GM12878 (cell line): Measurements from ENCODE around the gene PNMT. TPM values are rescaled to one million over a fixed set of nuclear protein-coding genes. Genes with fewer than 3 reads are reported as not detected.

Source experiments
- CEBPB ChIP-seq, 2 experiments: fragments of 150-350 bp in 1 of 2; IDR thresholded peaks; 2 replicates each; pipeline ENCODE4 v1.6.1; 2012 to 2014; ENCODE audit warnings: low read depth in 2 of 2, low read length in 2 of 2, borderline replicate concordance in 1 of 2, inconsistent platforms in 1 of 2
- IRF3 ChIP-seq: fragments of 450-650 bp; IDR thresholded peaks from 2 replicates; pipeline ENCODE4 v1.6.1; 2014; ENCODE audit warnings: mild to moderate bottlenecking
- MYC ChIP-seq: IDR thresholded peaks from 2 replicates; pipeline ENCODE4 v1.6.1; 2011; ENCODE audit warnings: mild to moderate bottlenecking, low read length, moderate library complexity, inconsistent platforms; ENCODE audit not compliant: insufficient read depth, insufficient replicate concordance, insufficient read length, severe bottlenecking
- RCOR1 ChIP-seq: conservative IDR thresholded peaks from 2 replicates; pipeline ENCODE4 v1.6.1; 2012; ENCODE audit warnings: low read depth, low read length, improper control_type of control experiment
- REST ChIP-seq: IDR thresholded peaks from 2 replicates; pipeline ENCODE4 v1.6.1; 2012; ENCODE audit warnings: mild to moderate bottlenecking, low read depth, low read length
- polyA plus RNA-seq, 11 experiments: library from polyadenylated mRNA; depleted of rRNA in 4 of 11; unstranded in 6 of 11; stranded (reverse) in 5 of 11; fragments of >200 nt; fragmentation: Nextera tagmentation in 4 of 11; fragmentation: Illumina TruSeq in 1 of 11; extraction: Ambion mirVana in 4 of 11; extraction: Trizol in 1 of 11; gene quantifications; 1 replicate in 1 of 11; 2 replicates in 10 of 11; pipeline versions ENCODE4 v1.2.1 to v1.2.3, GENCODE V29; 2011 to 2016; ENCODE audit warnings: inconsistent platforms in 2 of 11, missing spikeins in 2 of 11, low read depth in 1 of 11
- total RNA-seq, 4 experiments: library from RNA; depleted of rRNA in 3 of 4; stranded (reverse); fragments of >200 nt in 3 of 4; fragmentation: Illumina TruSeq in 1 of 4; extraction: Trizol in 1 of 4; gene quantifications; 2 replicates each; pipeline versions ENCODE4 v1.2.1 to v1.2.3, GENCODE V29; 2013 to 2021
- TF ChIP-seq, protein P1 (sequence below): fragments of 150-350 bp; IDR thresholded peaks from 2 replicates; pipeline ENCODE4 v1.6.1; 2016; ENCODE audit warnings: low read depth, low read length

Gene PNMT
- total and polyA plus RNA-seq, 10 of the 15 experiments (the other 5 are each of a cell fraction or from before 2014, with no cell fraction given) = not detected

DNA sequence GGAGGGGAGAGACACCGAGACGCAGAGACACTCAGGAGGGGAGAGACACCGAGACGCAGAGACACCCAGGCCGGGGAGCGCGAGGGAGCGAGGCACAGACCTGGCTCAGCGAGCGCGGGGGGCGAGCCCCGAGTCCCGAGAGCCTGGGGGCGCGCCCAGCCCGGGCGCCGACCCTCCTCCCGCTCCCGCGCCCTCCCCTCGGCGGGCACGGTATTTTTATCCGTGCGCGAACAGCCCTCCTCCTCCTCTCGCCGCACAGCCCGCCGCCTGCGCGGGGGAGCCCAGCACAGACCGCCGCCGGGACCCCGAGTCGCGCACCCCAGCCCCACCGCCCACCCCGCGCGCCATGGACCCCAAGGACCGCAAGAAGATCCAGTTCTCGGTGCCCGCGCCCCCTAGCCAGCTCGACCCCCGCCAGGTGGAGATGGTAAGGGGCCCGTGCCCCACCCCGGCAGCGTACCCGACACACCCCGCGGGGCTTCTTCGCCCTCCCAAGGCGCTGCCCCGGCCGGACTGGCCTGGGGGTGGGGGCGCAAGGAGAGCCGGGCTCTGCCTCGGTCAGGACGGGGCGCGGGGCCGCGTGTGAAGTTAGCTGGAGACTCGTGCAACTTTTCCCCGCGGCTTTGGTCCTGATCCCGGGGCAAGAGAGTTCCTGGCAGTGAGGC, 41.1 kb upstream of the PNMT start (continued):
- TF ChIP-seq REST = no peak
- no peak for TF ChIP-seq MYC
- TF ChIP-seq RCOR1 = no peak
- no peak for TF ChIP-seq IRF3
- no peak for TF ChIP-seq CEBPB (IDR thresholded peaks at IDR 0.05; ENCODE audit: borderline replicate concordance in 1 of 2, low read depth in 2 of 2, low read length in 2 of 2)
- TF ChIP-seq, protein P1, sequence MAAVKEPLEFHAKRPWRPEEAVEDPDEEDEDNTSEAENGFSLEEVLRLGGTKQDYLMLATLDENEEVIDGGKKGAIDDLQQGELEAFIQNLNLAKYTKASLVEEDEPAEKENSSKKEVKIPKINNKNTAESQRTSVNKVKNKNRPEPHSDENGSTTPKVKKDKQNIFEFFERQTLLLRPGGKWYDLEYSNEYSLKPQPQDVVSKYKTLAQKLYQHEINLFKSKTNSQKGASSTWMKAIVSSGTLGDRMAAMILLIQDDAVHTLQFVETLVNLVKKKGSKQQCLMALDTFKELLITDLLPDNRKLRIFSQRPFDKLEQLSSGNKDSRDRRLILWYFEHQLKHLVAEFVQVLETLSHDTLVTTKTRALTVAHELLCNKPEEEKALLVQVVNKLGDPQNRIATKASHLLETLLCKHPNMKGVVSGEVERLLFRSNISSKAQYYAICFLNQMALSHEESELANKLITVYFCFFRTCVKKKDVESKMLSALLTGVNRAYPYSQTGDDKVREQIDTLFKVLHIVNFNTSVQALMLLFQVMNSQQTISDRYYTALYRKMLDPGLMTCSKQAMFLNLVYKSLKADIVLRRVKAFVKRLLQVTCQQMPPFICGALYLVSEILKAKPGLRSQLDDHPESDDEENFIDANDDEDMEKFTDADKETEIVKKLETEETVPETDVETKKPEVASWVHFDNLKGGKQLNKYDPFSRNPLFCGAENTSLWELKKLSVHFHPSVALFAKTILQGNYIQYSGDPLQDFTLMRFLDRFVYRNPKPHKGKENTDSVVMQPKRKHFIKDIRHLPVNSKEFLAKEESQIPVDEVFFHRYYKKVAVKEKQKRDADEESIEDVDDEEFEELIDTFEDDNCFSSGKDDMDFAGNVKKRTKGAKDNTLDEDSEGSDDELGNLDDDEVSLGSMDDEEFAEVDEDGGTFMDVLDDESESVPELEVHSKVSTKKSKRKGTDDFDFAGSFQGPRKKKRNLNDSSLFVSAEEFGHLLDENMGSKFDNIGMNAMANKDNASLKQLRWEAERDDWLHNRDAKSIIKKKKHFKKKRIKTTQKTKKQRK = no peak
- TF ChIP-seq, all 136 proteins: peak for 0
